Activated CD4-positive, alpha-beta T cell treated with anti-CD3 and anti-CD28 coated beads, Interleukin-2, amount 10 ng/mL, durations not matched to agents 7 days and 5 days (primary cell): ENCODE data around the gene RPS6KA3. TPM values are rescaled to one million over a fixed set of nuclear protein-coding genes. Genes with fewer than 3 reads are reported as not detected.
"Not testable (repeated sequence)": the region's sequence is repeated elsewhere in the genome, so short reads cannot be mapped to it uniquely, and the experiment has no call there.

ENCODE experiments used
- CTCF ChIA-PET: fragments of 350-600 bp; sonication (Branson Sonifier 250); formaldehyde crosslinking; loops from one replicate; lab custom pipeline; 2021; ENCODE audit warnings: antibody characterized with exemption; lab: Charles Lee
- POLR2A ChIA-PET: fragments of 350-600 bp; sonication (Branson Sonifier 250); formaldehyde crosslinking; loops from one replicate; lab custom pipeline; 2021; ENCODE audit warnings: antibody characterized with exemption; lab: Charles Lee
- DNase-seq: peaks from one replicate; pipeline ENCODE4 v3.0.0-alpha.2; 2020
- H3K27ac Mint-ChIP-seq: one replicate; pipeline ENCODE4 v1.8.0; 2021; ENCODE audit warnings: mild to moderate bottlenecking, moderate library complexity, mixed read lengths
- H3K27me3 Mint-ChIP-seq: one replicate; pipeline ENCODE4 v1.8.0; 2021; ENCODE audit warnings: mixed read lengths
- H3K36me3 Mint-ChIP-seq: one replicate; pipeline ENCODE4 v1.8.0; 2021; ENCODE audit warnings: low read depth, mixed read lengths
- H3K4me1 Mint-ChIP-seq: one replicate; pipeline ENCODE4 v1.8.0; 2021; ENCODE audit warnings: mixed read lengths
- H3K4me3 Mint-ChIP-seq: one replicate; pipeline ENCODE4 v1.8.0; 2021; ENCODE audit warnings: mild to moderate bottlenecking, moderate library complexity, mixed read lengths
- H3K9me3 Mint-ChIP-seq: one replicate; pipeline ENCODE4 v1.8.0; 2021; ENCODE audit warnings: mixed read lengths
- total RNA-seq, 2 experiments: library from RNA; stranded (reverse); gene quantifications; one replicate each; pipeline ENCODE4 v1.2.3, GENCODE V29; 2021

Gene RPS6KA3
- total RNA-seq, 2 experiments from 2014 or later, result 70.9 to 76.2 TPM

GRCh38 chrX:20205927-20206708 is 60.6 kb downstream of the RPS6KA3 start:
- POLR2A ChIA-PET, result no interaction called here
- Mint-ChIP-seq H3K27ac (no peak overlapping the region), H3K4me1 (peaks cover 30% of the 10 kb centered on the region), H3K9me3 (no peaks in the 10 kb centered on the region), H3K4me3 (no peak overlapping the region), H3K36me3 (peaks cover 45% of the 10 kb centered on the region), H3K27me3 (no peaks in the 10 kb centered on the region)
- no peak for DNase-seq
- CTCF ChIA-PET, result interaction anchor here (0.6 to 1.2 kb wide), 2 partner anchors 65 to 1704 kb away, joined by 3 to 4 read pairs; partner anchors contain the start of gene EIF1AX

- Mint-ChIP-seq H3K4me3 (no peak overlapping the region), H3K9me3 (no peaks in the 10 kb centered on the region), H3K27me3 (no peaks in the 10 kb centered on the region), H3K36me3 (peaks cover 52% of the 10 kb centered on the region), H3K27ac (no peak overlapping the region), H3K4me1 (peaks cover 19% of the 10 kb centered on the region)
- CTCF ChIA-PET, result no interaction called here
- POLR2A ChIA-PET, result no interaction called here
- DNase-seq, result no peak
Observed at GRCh38 chrX:20204351-20204750, 62.4 kb downstream of the RPS6KA3 start.

GRCh38 chrX:20197641-20198210 is 69.0 kb downstream of the RPS6KA3 start:
- Mint-ChIP-seq H3K27ac (no peak overlapping the region), H3K36me3 (peaks cover 43% of the 10 kb centered on the region), H3K27me3 (no peaks in the 10 kb centered on the region), H3K4me3 (no peak overlapping the region), H3K4me1 (peaks cover 1% of the 10 kb centered on the region), H3K9me3 (no peaks in the 10 kb centered on the region)
- DNase-seq, result no peak
- ChIA-PET POLR2A (no interaction called here), CTCF (no interaction called here)

GRCh38 chrX:20189171-20189570 is 77.5 kb downstream of the RPS6KA3 start:
- Mint-ChIP-seq H3K9me3 (no peaks in the 10 kb centered on the region), H3K4me3 (no peak overlapping the region), H3K36me3 (peaks cover 31% of the 10 kb centered on the region), H3K27ac (no peak overlapping the region), H3K4me1 (no peaks in the 10 kb centered on the region), H3K27me3 (no peaks in the 10 kb centered on the region)
- POLR2A ChIA-PET, result no interaction called here
- DNase-seq, result no peak
- CTCF ChIA-PET, result interaction anchor here (1.0 kb wide), 2 partner anchors 16 to 33 kb away, joined by 3 read pairs; no protein-coding TSS in a partner anchor

GRCh38 chrX:20181598-20182329 is 84.9 kb downstream of the RPS6KA3 start:
- H3K27ac Mint-ChIP-seq, result peak overlapping the region; percentile 64
- no peak for DNase-seq
- no peak overlapping the region for H3K4me3 Mint-ChIP-seq
- no peaks in the 10 kb centered on the region for H3K27me3 Mint-ChIP-seq
- CTCF ChIA-PET, result interaction anchor here (1.2 kb wide), 1 partner anchor 12 kb away, joined by 5 read pairs; no protein-coding TSS in a partner anchor
- H3K9me3 Mint-ChIP-seq, result no peaks in the 10 kb centered on the region
- H3K36me3 Mint-ChIP-seq, result peaks cover 33% of the 10 kb centered on the region
- peaks cover 20% of the 10 kb centered on the region for H3K4me1 Mint-ChIP-seq
- POLR2A ChIA-PET, result no interaction called here

- POLR2A ChIA-PET, result no interaction called here
- Mint-ChIP-seq H3K4me1 (peaks cover 8% of the 10 kb centered on the region), H3K27me3 (no peaks in the 10 kb centered on the region), H3K9me3 (no peaks in the 10 kb centered on the region), H3K36me3 (peaks cover 24% of the 10 kb centered on the region), H3K27ac (no peak overlapping the region), H3K4me3 (no peak overlapping the region)
- no peak for DNase-seq
- CTCF ChIA-PET, result no interaction called here
Observed at GRCh38 chrX:20177093-20177492, 89.6 kb downstream of the RPS6KA3 start.

GRCh38 chrX:20173856-20174255 is 92.9 kb downstream of the RPS6KA3 start:
- H3K27me3 Mint-ChIP-seq, result no peaks in the 10 kb centered on the region
- POLR2A ChIA-PET, result no interaction called here

GRCh38 chrX:20173313-20173712 is 93.4 kb downstream of the RPS6KA3 start:
- H3K27ac Mint-ChIP-seq, result no peak overlapping the region
- DNase-seq, result no peak
- ChIA-PET CTCF (interaction anchor here (0.7 to 1.0 kb wide), 2 partner anchors 13 to 16 kb away, joined by 3 read pairs; no protein-coding TSS in a partner anchor), POLR2A (no interaction called here)
- no peaks in the 10 kb centered on the region for H3K27me3 Mint-ChIP-seq
- peaks cover 14% of the 10 kb centered on the region for H3K36me3 Mint-ChIP-seq
- H3K4me1 Mint-ChIP-seq, result no peaks in the 10 kb centered on the region
- no peaks in the 10 kb centered on the region for H3K9me3 Mint-ChIP-seq
- no peak overlapping the region for H3K4me3 Mint-ChIP-seq

More at GRCh38 chrX:20173856-20174255, 92.9 kb downstream of the RPS6KA3 start:
- H3K27ac Mint-ChIP-seq, result no peak overlapping the region
- no peaks in the 10 kb centered on the region for H3K9me3 Mint-ChIP-seq
- H3K4me1 Mint-ChIP-seq, result no peaks in the 10 kb centered on the region
- DNase-seq, result no peak
- CTCF ChIA-PET, result interaction anchor here (1.0 kb wide), 1 partner anchor 16 kb away, joined by 3 read pairs; no protein-coding TSS in a partner anchor
- H3K4me3 Mint-ChIP-seq, result no peak overlapping the region
- peaks cover 15% of the 10 kb centered on the region for H3K36me3 Mint-ChIP-seq

GRCh38 chrX:20171887-20172286 is 94.8 kb downstream of the RPS6KA3 start:
- POLR2A ChIA-PET, result no interaction called here
- Mint-ChIP-seq H3K9me3 (no peaks in the 10 kb centered on the region), H3K27me3 (no peaks in the 10 kb centered on the region), H3K4me1 (no peaks in the 10 kb centered on the region), H3K27ac (no peak overlapping the region), H3K36me3 (peaks cover 10% of the 10 kb centered on the region), H3K4me3 (no peak overlapping the region)
- DNase-seq, result no peak
- CTCF ChIA-PET, result no interaction called here

- not testable (repeated sequence) for H3K4me1 Mint-ChIP-seq
Observed at GRCh38 chrX:20162516-20162915, 104.2 kb downstream of the RPS6KA3 start.

GRCh38 chrX:20159797-20160385 is 106.8 kb downstream of the RPS6KA3 start:
- Mint-ChIP-seq H3K36me3 (peaks cover 40% of the 10 kb centered on the region), H3K9me3 (no peaks in the 10 kb centered on the region), H3K4me3 (no peak overlapping the region), H3K4me1 (no peaks in the 10 kb centered on the region), H3K27me3 (no peaks in the 10 kb centered on the region), H3K27ac (no peak overlapping the region)
- DNase-seq, result no peak
- POLR2A ChIA-PET, result no interaction called here
- CTCF ChIA-PET, result interaction anchor here (1.6 kb wide), 1 partner anchor 13 kb away, joined by 3 read pairs; no protein-coding TSS in a partner anchor

More at GRCh38 chrX:20162516-20162915, 104.2 kb downstream of the RPS6KA3 start:
- H3K27me3 Mint-ChIP-seq, DNase-seq, H3K9me3 Mint-ChIP-seq, POLR2A ChIA-PET, H3K4me3 Mint-ChIP-seq, H3K27ac Mint-ChIP-seq: not testable (repeated sequence)
- peaks cover 32% of the 10 kb centered on the region for H3K36me3 Mint-ChIP-seq
- CTCF ChIA-PET, result interaction anchor here (0.7 kb wide), 1 partner anchor 296 kb away, joined by 3 read pairs; no protein-coding TSS in a partner anchor

GRCh38 chrX:20151689-20152088 is 115.0 kb downstream of the RPS6KA3 start:
- H3K36me3 Mint-ChIP-seq, result peaks cover 48% of the 10 kb centered on the region
- POLR2A ChIA-PET, result no interaction called here
- DNase-seq, result no peak
- no peaks in the 10 kb centered on the region for H3K9me3 Mint-ChIP-seq
- no peak overlapping the region for H3K4me3 Mint-ChIP-seq
- H3K4me1 Mint-ChIP-seq, result no peaks in the 10 kb centered on the region
- H3K27me3 Mint-ChIP-seq, result no peaks in the 10 kb centered on the region
- CTCF ChIA-PET, result no interaction called here
- H3K27ac Mint-ChIP-seq, result no peak overlapping the region
